Retina (tissue), 1 donor: ENCODE measurements around the gene GPR148.
A peak's percentile ranks its signal among the peaks of the same experiment; 100 is the strongest.
"Not testable (repeated sequence)": the region's sequence is repeated elsewhere in the genome, so short reads cannot be mapped to it uniquely, and the experiment has no call there.

Experiments
- DNase-seq: peaks from one replicate; pipeline ENCODE4 v3.0.0-alpha.2; 2016

Gene GPR148, protein sequence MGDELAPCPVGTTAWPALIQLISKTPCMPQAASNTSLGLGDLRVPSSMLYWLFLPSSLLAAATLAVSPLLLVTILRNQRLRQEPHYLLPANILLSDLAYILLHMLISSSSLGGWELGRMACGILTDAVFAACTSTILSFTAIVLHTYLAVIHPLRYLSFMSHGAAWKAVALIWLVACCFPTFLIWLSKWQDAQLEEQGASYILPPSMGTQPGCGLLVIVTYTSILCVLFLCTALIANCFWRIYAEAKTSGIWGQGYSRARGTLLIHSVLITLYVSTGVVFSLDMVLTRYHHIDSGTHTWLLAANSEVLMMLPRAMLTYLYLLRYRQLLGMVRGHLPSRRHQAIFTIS

DNA sequence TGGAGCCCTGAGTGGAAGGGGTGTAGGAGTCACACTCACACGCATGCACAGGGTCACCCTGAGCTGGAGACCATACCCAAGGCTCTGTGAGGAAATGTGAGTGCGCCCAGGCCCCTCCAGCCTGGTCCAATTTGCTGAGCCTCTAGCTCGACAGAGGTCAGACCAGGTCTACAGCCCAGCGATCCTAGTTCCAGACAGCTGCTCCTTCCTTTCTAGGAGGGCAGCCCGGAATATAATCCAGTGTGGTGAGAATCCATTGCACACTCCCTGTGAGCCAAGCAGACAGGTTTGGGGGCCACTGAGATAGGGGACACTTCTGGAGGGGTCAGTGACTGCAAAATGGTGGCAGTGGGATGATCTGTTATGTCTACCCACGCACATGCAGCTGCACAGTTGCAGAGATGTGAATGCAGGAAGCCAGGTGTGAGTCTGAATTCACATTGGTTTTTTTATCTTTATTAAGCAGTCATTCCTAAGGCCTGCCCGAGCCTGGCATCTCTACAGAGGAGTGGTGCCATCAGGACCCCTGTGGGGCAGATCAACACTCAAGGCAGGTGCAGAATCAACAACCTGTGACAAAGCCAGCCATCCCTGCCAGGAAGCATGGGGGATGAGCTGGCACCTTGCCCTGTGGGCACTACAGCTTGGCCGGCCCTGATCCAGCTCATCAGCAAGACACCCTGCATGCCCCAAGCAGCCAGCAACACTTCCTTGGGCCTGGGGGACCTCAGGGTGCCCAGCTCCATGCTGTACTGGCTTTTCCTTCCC is at the start of gene GPR148:
Gene GPR148, plus strand, starts transcription at position 522 of the 768 bp plus-strand sequence. Its CDS starts 82 bp downstream, at position 604.
- DNase-seq, result no peak

DNA sequence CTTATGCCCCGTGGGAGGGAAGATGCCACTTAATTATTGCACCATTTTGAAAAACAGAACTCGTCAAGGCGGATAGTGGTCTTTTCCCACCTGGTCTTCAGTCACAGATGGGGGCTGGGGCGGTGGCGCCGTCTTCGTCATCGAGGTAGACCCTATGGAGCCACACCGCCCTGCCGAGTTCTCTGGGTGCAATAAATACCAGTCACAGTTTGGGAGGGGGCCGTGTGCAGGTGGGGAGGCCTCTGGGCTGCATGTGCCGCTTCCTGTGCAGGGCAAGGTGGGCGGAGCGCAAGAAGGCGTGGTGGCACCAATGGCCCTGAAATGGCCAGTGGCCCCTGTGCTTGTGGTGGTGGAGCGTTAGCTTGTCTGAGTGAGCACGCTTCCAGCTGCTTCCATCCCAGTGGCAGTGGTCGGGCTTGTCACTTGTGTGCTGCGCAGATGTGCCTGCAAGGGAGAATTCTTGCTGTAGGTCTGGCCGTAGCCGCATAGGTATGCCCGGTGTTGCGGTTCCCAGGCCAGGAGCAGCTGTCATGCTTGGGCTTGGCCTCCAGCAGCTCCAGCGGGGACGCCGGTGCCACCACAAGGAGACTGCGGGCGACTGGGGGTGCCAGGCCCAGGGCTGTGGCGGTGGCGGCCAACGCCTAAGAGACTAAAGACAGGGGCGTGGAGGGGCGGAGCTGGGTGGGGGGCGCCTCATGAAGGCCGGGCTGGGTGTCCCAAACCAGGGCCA is 36.7 kb upstream of the GPR148 start:
- DNase-seq, result peak; percentile 1

DNA sequence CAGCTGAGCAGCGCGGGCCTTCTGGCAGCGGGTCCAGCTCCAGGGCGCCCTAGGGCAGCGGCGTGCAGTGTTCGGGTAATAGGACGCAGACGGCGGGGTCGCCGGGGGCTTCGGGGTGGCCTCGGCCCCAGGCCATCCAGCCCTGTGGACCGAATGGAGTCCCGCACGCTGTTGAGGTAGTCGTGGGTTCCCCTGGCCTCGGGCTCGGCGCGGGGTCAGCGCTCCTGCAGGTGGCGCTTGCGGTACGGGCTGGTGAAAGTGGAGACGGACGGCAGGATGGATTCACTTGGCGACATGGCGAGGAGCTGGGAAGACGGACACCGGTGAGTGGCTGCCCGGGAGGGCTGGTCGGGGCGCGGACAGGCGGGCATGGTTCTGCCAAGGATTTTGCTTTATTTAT is 35.4 kb upstream of the GPR148 start:
- peak; percentile 60 for DNase-seq

DNA sequence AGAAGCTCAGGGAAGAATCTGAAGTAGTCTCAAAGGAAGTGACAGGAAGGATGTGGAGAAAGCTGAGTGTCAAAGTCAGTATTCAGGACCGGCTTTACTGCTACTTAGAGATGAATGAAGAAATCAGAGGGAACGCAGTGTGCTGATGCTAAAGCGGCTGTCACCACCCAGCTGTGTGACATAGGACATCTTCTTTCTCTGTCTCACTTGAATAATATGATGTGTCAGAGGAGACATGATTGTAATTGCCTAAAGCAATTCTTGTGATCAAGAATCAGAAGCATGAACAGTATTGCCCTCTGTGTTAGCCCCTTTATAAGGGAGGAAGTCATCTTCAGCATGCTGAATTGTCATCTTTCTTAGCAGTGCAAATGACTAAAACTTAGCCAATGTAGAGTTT is 25.6 kb upstream of the GPR148 start:
- not testable (repeated sequence) for DNase-seq

DNA sequence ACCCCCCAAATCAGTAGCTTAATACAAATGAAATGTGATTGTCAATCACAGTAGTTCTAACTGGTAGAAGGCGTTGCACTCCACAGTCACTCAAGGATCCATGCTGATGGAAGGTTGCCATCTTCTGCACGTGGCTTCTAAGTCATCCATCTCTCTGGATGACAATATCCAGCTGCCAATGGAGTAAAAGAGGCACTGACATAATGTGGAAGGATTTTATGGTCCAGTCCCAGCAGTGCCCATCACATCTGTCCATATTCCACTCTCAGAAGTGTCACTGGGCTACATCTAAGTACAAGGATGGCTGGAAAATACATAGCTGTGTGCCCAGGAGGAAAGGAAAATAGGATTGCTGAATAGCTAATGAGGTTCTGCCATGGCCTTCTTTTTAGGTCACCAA is 14.1 kb upstream of the GPR148 start:
- not testable (repeated sequence) for DNase-seq

DNA sequence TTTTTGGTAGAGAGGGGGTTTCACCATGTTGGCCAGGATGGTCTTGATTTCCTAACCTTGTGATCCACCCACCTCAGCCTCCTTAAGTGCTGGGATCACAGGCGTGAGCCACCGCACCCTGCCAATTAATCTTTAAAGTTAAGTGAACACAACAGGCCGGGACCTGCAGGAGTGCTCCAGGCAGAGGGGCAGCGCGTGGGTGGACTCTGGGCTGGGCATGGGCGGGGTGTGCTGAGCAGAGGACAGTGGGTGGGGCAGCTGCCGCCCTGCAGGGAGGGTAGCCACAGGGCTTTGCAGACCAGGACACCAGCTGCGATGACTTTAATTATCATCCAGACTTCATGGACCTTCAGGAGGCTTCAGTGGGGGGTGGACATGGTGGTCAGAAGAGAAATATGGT is 8.8 kb upstream of the GPR148 start:
- no peak for DNase-seq

DNA sequence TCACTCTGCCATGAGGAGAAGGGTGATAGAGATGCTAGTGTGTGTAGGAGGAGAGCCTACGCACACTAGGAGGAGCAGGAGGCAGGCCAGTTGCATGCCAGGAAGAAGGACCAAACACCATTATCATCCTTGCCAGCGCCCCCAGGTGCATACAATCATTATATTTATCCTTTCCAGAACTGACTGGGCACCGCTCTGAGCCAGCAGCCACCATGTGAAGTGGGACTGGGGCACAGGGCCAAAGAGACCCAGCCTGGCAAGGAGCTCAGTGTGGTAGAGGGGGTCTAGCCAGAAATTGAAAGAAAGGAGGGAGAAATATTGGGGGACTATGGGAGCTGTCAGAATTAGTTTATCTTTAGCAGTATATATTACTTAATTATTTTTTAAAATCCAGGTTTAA is 8.3 kb upstream of the GPR148 start:
- DNase-seq, result no peak

DNA sequence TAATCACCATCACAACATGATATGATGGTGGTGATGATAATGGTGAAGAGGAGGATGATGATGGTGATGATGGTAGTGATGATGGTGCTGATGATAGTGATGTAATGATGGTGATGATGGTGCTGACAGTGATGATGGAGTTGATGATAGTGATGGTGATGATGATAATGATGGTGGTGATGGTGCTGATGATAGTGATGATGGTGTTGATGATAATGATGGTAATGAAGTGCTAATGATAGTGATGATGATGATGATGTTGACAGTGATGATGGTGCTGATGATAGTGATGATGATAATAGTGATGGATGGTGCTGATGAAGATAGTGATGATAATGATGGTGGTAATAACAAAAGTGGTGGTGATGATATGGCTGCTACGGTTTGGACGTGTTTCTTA is 4.4 kb upstream of the GPR148 start:
- no peak for DNase-seq

DNA sequence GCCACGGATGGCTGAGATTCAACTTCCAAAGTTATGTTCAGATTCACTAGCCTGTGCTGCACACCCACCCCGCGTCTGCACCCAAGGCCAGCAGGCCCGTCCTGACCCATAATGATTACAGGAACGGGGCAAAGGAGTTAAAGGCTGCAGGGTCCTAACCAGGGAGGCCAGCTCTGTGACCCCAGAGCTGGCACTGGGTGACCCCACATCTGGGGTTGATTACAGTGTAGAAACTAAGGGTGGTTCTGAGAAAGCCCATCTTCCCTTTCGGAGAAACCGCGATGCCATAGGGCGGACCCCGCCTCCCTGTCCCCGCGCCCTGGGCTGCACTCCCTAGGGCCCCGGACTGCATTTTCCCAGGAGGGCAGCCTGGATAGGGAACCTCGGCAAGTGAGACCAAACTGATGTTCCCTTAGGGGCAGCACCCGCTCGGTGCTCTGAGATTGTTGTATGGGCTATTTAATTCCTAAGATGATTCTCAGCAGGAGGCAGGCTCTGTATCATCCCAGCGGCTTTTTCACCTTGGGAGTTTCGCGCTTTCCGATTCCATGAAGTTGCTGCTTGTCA is 2.2 kb upstream of the GPR148 start:
- DNase-seq, result no peak

DNA sequence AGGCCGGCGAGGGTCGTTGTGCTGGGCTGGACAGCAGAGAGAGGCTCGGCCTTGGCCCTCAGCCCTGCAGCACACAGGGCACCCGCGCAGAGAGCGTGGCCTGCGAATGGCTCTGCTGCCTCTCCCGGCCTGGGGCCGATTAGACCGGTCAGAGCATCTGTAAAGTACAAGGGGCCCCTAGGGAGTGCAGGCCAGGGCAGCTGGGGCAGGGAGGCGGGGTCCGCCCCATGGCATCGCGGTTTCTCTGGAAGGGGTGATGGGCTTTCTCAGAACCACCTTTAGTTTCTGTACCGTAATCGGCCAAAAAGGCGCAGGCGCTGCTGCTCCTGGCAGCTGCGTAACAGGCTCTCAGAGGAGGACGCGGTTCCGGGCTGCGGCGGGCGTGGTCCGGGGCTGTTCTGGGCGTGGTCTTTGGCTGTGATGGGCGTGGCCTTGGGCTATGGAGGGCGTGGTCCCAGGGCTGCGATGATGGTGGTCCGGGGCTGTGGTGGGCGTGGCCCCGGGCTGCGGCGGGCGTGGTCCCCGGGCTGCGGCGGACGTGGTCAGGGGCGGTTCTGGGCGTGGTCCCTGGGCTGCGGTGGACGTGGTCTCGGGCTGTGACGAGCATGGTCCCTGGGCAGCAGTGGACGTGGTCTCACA is 1.5 kb upstream of the GPR148 start:
- DNase-seq, result peak; percentile 100

DNA sequence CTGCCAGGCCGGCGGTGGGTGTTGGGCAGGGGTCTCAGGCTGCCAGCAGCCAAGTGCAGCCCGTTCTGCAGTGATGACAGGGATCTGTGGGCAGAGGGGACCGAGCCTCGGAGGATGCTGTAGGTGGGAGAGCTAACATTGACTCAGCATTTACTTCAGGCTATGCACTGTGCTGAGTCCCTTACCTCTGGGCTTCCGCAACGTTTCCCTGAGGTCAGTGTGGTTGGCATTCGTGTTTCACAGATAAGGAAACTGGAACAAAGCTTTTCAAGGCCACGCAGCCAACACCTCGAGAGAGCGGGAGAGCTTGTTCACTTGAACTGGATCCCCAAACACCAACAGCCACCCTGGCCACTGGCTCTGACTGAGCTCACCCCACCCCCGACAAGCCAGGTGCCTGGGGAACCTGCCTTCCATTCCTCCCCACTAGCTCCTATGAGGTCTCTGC is 839 bp upstream of the GPR148 start:
- DNase-seq, result no peak

DNA sequence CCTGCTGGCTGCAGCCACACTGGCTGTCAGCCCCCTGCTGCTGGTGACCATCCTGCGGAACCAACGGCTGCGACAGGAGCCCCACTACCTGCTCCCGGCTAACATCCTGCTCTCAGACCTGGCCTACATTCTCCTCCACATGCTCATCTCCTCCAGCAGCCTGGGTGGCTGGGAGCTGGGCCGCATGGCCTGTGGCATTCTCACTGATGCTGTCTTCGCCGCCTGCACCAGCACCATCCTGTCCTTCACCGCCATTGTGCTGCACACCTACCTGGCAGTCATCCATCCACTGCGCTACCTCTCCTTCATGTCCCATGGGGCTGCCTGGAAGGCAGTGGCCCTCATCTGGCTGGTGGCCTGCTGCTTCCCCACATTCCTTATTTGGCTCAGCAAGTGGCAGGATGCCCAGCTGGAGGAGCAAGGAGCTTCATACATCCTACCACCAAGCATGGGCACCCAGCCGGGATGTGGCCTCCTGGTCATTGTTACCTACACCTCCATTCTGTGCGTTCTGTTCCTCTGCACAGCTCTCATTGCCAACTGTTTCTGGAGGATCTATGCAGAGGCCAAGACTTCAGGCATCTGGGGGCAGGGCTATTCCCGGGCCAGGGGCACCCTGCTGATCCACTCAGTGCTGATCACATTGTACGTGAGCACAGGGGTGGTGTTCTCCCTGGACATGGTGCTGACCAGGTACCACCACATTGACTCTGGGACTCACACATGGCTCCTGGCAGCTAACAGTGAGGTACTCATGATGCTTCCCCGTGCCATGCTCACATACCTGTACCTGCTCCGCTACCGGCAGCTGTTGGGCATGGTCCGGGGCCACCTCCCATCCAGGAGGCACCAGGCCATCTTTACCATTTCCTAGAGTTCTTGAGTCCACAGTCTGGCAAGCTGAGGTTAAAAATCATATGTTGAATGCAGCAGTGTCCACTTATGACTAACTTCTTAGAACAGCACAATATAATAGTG is 741 bp downstream of the GPR148 start:
- DNase-seq, result no peak

DNA sequence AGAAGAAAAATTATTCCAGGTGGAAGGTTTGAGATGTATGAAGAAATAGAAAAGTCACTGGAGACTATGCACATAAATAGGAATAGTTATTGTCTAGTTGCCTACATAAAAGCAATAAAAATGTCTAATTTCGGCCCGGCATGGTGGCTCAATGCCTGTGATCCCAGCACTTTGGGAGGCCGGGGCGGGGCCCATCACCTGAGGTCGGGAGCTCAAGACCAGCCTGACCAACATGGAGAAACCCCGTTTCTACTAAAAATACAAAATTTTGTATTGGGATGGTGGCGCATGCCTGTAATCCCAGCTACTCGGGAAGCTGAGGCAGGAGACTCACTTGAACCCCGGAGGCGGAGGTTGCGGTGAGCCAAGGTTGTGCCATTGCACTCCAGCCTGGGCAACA is 3.4 kb downstream of the GPR148 start:
- DNase-seq, result not testable (repeated sequence)

DNA sequence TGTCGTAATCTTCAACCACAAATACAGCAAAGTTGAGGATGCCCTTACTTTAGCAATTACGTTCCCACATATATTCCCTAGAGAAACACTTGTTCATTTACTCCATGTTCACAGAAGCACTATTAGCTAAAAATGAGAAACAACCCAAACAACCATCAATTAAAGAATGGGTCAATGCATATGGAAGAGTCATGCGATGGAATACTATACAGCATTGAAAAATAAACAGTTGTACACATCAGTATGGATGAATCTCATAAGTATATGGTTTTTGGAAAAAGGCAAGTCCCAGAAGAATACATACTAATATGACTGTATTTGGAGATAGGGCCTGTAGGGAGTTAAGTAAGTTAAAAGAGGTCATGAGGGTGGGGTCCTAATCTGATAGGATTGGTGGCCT is 6.3 kb downstream of the GPR148 start:
- no peak for DNase-seq

DNA sequence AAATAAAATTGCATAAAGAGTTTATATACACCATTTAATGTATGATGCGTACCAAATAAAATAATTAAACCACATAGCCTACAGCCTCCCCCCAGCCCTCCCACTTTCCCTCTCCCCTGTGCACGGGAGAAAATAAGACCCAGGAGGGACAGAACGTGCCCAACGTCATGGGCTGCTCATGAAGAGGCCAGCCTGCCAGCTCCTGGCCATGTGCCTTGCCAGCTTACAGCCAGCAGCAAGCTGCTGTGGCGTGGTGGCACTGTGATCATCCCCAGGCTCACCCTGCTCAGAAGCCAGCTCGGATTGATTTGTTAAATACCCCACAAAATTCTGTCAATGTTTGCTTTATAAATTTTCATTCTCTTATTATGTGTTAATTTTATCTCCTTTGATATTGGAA is 7.6 kb downstream of the GPR148 start:
- no peak for DNase-seq

DNA sequence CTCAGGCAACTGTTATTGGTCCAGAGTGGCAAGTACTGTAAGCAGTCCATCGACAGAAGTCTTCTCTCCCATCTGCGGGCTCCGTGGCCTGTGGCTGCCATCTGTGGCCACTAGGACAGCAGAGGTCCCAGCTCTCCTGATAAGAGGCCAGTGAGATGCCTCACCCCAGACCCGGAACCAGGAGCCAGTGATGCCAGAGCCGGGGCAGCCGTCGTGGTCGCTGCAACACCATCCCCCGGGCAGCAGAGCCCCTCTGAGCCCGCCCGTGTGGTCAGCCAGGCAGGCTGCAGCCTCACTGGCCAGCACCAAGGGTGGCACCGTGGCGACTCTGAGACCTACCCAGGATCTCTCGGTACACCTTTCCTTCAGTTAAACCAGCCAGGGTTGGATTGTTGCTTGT is 8.7 kb downstream of the GPR148 start:
- DNase-seq, result no peak

DNA sequence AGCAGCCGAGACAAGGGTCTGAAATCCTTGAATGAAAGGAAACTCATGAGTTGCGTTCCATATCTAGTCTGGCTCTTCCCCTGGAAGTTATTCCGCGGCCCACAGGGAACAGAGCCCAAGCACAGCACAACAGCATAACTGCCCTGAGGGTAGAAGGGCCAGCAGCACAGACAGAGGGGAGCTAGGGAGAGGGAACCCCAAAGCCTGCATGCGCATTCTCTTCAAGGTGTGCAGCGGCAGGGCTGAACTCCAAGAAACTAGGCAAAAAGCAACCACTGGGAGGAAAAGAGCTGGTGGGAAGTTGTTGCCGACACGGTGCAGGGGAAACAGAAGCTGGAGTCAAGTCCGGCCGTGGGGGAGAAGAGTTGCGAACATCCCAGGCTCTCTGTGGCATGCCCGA is 11.8 kb downstream of the GPR148 start:
- no peak for DNase-seq

DNA sequence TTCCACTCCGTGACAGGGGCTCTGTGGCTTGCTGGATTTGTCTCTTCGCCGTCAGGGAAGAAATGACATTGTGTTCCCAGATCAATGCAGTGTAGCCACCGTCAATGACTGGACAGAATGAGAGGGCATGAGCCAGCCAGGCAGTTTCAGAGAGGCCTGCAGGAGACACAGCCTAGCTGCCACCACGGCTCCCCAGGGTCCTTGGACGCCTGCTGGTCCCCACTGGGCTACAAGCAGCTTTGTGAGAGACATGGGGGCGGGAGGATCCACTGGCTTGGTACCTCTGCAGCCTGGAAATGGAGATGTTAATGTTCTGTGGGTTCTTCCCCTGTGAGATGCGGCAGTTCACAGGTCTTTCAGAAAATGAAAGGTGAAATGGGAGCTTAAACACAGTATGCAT is 14.4 kb downstream of the GPR148 start:
- DNase-seq, result no peak

DNA sequence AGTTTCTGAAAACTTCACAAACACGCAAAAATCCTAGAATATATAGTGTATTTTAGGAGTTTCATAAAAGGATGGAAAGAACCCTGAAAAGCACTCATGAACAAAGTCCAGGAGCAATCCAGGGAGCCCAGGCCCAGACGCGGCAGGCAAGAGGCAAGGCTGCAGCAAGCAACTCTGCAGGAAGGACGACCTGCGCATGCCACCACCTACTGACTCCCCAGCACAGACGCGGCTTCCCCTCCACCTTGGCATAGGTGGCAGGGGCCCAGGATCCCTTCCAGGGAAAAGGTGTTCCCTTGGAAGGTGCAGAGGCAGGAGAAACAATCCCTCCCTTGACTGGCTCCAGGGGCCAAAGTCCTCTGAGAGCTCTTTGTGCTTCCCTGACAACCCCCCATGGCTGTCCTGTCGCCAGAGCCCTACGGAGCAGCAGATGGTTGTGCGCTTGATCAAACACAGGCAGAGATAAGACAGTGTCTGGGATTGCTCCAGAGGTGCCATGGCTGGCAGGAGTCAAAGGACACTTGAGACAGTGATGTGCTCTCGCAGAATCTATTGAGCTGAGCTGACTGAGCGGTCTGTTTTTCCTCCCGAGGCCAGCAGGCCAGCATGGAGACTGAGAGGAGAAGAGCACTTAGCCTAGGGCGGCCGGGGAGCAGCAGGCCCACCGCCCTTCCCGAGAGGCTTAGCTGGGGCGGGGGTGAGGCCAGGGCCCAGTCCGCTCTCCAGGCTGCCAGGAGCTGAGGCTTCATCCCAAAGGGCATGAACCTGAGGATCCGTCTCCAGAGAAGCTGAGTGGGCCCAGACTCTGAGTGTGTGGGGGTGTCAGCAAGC is 15.6 kb downstream of the GPR148 start:
- peak; percentile 48 for DNase-seq

DNA sequence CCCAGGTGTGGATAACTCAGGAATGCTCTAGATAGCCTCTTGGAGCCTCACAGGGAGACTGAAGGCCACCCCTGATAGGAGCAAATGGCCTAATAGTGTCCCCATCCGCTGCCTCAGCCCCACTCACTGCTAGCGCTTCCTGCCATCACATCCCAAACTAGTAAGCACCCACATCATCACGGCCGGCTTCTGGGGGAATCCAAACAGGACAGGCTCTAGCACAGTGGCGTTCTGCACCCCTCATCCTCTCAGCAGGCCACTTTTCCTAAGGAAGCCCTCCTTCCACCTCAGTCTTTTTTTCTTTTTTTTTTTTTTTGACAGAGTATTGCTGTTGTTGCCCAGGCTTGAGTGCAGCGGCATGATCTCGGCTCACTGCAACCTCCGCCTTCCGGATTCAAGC is 20.2 kb downstream of the GPR148 start:
- DNase-seq, result no peak

DNA sequence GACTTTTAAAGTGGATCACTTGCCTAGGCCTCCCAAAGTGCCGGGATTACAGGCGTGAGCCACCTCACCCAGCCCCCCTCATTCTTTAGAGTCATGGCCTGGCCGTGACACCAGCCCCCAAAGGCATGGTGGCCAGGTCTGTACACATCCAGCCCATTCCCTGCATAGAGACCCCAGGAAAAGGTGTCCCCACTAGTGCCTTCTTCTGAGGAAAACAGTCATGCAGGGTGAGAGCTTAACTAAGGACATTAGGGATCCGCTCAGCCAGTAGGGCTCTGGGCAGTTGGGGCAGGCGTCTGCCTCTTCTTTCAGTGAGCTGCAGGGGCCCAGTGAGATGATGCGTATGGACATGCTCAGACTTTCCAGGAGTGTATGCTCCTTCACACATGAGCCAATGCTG is 20.8 kb downstream of the GPR148 start:
- no peak for DNase-seq
